ENCODE data around the gene BEST3. TPM values are rescaled to one million over a fixed set of nuclear protein-coding genes. Genes with fewer than 3 reads are reported as not detected.

Gene BEST3
- not detected in 2 replicates for total RNA-seq

DNA sequence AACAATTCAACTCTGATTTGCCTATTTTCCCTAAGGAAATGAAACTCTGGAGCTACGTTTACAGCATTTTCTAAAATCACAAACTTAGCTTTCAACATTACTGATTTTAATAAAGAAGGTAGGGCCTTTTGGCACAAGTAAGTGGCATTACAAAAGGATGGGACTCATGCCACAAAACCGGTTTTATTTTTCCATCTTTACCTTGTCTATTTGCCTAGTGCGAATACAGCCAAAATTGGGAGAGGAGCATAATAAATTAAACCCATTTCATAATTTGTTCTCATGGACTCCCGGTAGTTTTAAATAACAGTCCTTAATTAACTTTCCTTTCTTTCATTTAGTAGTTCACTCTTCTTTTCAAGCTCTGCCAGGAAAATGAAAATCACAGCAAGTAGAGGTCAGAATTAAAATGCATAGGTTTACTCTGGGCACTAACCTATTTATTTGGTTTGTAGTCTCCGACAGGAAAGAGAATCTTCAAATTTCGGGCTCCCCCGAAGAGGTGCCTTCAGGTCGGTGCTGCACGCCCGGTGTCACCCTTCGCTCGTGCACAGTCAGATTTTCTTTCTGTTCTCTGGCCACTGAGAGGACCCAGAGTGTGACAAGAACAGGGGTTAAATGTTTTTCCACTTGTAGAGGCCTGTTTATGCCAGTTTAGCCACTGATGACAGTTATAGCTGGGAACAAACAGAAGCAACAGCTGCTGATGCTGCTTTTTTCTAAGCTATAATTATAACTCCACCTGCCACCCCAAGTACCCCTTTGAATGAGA lies at the start of gene BEST3:
Gene BEST3 (minus strand): TSS at position 535 of the 772 bp plus-strand sequence. CDS start 1,505 bp downstream, outside the sequence.

DNA sequence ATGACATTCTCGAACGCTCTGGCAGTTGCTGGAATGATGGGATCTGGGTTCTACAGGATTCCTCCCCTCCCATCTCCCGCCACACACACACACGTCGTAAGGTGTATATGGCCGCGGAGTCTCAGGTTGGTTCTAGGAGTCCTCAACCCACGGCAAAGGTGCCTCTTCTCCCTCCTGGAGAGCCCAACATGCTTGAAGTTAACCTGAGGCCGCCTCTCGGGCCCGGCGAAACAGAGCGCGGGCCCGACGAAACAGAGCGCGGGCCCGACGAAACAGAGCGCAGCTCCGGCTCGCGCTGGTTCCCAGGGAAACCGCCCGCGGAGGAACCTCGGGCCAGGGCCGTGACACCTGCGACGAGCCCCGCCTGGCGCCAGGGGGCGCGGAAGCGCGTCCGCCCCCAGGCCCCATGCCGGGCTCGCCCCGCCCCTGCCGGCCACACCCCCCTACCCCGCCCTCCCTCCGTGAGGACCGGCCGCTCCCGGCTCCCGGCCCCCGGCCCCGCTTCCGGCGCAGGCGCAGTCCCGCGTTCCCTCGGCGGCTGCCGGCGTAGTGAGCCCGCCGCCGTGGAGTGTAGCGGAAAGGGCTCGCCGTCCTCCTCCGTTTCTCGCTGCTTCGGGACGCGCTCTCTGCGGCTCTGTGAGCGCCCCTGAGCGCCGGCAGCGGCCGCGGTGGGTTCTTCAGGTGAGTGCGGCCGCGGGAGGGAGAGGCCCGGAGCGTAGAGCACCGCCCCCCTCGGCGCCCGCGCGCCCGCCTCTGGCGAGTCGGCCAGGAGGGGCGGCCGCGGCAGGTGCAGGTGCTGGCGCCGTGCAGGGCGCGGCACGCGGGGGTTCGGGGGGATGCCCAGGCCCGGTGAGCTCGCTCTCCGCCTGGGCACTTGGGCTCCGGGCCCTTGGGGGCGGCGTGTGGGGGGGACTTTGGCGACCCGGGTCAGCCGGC lies 39.5 kb upstream of the BEST3 start, which contains the start of gene RAB3IP:
Gene RAB3IP (plus strand): TSS at position 510 of the 936 bp plus-strand sequence. CDS start 16,549 bp downstream, outside the sequence.

DNA sequence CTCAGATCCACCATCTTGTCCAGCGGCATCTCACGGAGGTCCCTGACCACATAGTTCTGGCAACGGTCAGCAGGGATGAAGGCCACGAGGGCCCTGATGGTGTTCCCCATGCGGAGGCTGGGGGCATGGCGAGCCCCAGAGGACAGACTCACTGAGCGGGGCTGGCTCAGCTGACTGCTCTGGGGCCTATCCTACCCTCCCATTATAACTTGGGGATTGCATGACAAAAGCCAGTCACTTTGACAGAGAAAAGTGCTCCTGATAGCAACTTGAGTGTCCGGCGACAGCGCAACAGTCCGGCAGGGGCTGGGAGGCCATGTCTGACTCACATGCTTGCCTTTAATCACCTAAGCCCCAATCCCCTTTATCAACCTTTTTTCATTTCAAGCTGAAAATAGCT lies 88.4 kb downstream of the BEST3 start, which contains the start of gene LRRC10:
Gene LRRC10 (minus strand): TSS at position 179 of the 400 bp plus-strand sequence. CDS start 69 bp downstream, at position 110.

Other genes with a start within 250 kb of the BEST3 start
- 23.6 and 25.0 TPM in 2 replicates for gene FRS2, start 228.9 kb downstream of the BEST3 start, total RNA-seq
- 205 and 242 TPM in 2 replicates for gene CCT2, start 113.8 kb downstream of the BEST3 start, total RNA-seq
- gene LRRC10, start 88.4 kb downstream of the BEST3 start, total RNA-seq: not detected in 2 replicates
- 2.3 and 5.2 TPM in 2 replicates for gene RAB3IP, start 39.6 kb upstream of the BEST3 start, total RNA-seq
- gene MYRFL, start 125.9 kb upstream of the BEST3 start, total RNA-seq: not detected in 2 replicates